Neural progenitor cell (in vitro differentiated cells): ENCODE results near the gene CYP2D6.

ENCODE experiments used
- EZH2phosphoT487 ChIP-seq: fragments of 200-600 bp; sonication (generic); IDR thresholded peaks from 2 replicates; pipeline ENCODE4 v1.6.1; 2017; ENCODE audit warnings: antibody characterized with exemption
- TF ChIP-seq, protein P1 (sequence below): fragments of 200-600 bp; sonication (generic); IDR thresholded peaks from 2 replicates; pipeline ENCODE4 v1.5.1; 2017; ENCODE audit warnings: antibody characterized with exemption, mild to moderate bottlenecking

DNA sequence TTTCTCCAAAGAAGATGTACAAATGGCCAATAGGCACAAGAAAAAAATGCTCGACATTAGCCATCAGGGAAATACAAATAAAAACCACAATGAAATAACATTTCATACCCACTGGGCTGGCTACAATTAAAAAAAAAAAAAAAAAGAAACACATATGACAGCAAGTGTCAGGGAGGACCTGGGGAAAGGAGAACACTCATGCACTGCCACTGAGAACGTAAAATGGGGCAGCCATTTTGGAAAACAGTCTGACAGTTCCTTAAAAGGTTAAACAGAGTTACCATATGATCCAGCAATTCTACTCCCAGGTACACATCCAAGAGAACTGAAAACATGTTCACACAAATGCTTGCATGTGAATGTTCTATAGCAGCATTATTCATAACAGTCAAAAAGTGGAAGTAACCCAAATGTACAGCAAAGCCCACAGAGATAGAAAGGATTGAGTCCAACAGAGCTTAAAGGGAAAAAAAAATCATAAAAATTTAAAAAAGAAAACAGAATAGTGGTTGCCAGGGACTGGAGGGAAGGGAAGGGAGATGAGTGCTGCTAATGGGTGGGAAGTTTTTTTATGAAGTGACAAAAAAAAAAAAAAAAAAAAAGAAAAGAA is 48.4 kb upstream of the CYP2D6 start:
- TF ChIP-seq, protein P1, sequence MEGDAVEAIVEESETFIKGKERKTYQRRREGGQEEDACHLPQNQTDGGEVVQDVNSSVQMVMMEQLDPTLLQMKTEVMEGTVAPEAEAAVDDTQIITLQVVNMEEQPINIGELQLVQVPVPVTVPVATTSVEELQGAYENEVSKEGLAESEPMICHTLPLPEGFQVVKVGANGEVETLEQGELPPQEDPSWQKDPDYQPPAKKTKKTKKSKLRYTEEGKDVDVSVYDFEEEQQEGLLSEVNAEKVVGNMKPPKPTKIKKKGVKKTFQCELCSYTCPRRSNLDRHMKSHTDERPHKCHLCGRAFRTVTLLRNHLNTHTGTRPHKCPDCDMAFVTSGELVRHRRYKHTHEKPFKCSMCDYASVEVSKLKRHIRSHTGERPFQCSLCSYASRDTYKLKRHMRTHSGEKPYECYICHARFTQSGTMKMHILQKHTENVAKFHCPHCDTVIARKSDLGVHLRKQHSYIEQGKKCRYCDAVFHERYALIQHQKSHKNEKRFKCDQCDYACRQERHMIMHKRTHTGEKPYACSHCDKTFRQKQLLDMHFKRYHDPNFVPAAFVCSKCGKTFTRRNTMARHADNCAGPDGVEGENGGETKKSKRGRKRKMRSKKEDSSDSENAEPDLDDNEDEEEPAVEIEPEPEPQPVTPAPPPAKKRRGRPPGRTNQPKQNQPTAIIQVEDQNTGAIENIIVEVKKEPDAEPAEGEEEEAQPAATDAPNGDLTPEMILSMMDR = no peak
- no peak for TF ChIP-seq EZH2phosphoT487
